HG02571 (cell line): ENCODE data around the gene MS4A8.
"Not testable (repeated sequence)": the region's sequence is repeated elsewhere in the genome, so short reads cannot be mapped to it uniquely, and the experiment has no call there.

Source experiments
- ATAC-seq: cut with Tn5 transposase; IDR thresholded peaks from one replicate; pipeline ENCODE4 v1.9.1; 2021; ENCODE audit warnings: mild to moderate bottlenecking, moderate library complexity; ENCODE audit not compliant: unreplicated experiment

Gene MS4A8

DNA sequence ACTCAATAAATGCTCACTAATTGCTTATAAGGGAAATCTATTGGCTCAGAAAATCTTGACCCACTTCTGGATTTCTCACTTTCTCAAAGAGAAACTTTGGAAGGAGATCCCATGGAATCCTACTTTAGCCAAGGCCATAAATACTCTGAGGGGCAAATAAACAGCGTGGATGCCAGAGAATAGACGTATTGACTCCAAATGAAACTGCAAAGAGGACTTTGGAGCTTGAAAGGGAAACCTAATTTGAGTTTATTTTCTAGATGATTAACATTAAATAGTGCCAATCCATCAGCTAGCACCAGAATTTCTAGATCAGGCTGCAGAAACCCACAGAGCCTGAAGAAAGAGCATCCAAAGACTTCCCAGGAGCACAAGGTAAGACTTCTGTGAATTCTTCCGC lies 25.0 kb downstream of the MS4A8 start, which contains the start of gene MS4A18:
MS4A18 (plus strand) TSS at position 301 of the 400 bp plus-strand sequence.
- ATAC-seq, result no peak

DNA sequence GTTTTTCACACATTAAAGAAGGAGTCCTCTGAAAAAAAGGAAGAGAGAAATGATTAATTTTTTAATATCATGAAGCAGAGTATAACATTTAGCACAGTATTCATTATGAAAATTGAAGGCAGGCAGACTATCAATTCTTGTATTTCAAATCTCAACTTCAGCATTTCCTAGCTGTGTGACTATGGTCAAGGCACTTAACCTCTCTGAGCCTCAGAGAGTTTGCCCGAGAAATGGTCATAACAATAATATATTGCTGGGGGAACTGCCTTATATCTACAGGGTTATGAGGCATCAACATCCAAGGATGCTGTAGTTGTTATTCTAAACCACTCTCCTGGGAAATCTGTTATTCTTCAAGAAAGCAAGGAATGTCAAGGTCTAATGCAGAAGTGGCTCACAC lies 26.2 kb downstream of the MS4A8 start:
- no peak for ATAC-seq

DNA sequence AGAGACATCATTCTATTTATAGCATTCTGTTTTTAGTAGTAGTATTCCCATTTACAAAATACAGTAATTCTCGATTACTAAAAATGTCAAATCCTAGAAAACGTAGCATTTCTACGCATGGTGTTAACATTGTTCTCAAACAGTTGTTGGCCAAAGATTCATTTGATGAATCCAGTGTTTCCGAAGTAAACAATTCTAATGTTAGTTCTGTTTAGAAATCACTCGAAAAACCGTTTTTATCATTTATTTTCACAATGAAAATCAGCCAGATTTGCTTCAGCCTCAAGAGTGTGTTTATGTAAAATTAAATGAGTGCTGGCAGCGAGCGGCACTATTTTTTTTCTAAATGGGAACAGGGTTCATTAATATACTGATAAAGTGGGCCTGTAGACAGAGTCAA lies 32.2 kb downstream of the MS4A8 start:
- no peak for ATAC-seq

DNA sequence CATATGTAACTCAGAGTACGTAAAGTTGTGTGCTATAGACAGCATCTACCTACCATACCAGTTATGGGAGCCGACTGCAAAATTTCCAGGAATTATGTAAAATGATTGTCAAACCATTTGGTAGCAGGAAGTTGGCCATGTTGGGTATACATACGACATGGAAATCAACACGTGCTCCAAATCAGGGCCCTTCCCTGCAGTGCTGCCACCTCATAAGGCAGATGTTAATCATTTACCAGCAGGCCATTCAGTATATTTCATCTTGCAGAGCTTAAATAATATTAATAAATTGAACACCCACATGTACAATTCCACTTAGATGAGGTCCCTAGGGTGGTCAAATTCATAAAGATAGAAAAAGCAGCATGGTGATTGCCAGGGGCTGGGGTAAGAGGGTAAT lies 34.9 kb downstream of the MS4A8 start:
- ATAC-seq, result no peak

DNA sequence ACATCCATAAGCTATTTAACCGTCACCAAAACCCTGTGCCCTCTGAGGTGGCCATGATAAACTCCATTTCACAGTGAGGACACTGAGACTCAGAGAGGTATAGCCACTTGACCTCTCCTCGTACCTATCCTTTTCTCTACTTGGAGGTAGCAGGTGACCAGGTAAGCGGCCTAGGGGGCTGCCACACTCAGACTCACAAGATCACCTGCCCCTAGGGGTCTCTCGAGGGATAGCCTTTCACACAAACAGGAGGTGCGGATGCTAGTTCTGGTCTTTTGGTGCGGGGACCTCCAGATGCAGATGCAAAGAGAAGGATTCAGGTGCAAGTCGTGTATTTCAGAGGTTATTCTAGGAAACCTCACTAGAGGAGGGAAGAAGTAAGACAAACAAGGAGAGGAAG lies 39.7 kb downstream of the MS4A8 start:
- ATAC-seq, result no peak

DNA sequence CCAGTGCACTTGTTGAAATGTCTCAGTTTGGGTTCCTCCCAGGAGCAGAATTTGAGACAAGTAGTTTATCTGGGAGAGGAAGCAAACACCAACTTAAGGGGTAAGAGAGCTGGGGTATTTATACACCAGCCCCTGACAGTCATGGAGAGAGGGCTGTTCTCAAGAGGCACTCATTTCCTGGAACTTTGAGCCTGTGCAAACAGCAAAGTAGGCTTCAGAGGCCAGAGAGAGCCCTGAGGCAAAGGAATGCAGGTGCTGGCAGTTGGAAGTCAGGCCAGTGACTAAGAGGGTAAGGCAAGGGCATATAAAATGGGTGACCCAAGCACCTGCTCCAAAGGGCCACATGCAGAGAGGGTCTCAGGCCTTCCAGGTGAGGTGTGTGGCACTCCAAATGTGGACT lies 41.2 kb downstream of the MS4A8 start:
- ATAC-seq, result no peak

DNA sequence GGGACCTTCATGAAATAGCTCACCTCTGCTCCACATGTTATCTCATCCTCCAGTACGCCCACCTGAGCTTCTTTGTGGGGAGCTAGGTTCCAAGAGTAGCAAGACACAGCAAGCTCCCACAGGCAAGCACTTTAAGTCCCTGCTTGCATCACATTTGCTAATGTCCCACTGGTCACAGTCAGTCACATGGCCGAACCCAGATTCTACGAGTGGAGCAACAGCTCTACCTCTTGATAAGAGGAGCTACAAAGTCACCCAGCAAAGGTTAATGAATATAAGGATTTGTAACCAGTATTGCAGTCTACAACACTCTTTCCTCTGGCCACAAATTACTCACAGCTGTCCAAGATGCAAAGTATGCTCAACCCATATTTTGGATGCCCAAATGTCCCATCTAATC lies 42.0 kb downstream of the MS4A8 start:
- ATAC-seq, result no peak

DNA sequence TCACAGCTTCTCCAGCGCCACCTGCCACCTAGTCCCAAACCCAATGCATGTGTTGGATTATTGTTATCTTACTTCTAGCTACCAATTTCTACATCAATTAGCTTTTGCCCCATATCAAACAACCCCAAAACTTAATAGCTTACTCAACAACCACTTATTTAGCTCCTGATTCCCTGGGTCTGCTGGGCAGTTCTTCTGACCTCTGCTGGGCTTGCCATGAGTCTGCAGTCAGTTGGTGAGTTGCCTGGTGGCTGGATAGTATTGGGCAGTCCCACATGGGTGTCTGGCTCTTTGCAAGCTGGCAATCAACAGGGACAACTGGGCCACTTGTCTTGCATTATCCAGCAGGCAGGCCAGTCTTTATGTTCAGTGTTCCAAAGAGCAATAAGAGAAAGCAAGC lies 43.6 kb downstream of the MS4A8 start:
- ATAC-seq, result no peak

DNA sequence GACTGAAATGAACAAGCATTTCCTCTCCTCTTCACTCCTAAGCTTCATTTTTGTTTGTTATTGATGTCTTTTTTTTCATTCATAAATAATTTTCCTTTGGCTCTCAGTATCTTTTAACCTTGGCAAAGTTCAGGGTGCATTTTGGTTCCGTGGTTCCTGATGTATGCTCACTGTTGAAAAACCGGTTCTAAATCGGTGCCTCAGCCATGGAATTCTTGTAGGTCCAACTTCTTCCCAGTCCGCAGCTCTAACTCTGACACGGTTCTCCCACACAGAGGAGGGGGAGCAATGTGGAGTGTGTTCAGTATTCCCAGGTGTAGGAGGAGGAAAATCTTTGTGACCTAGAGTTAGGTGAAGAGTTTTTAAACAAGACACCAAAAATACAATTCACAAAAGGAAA lies 44.7 kb downstream of the MS4A8 start:
- ATAC-seq, result no peak

DNA sequence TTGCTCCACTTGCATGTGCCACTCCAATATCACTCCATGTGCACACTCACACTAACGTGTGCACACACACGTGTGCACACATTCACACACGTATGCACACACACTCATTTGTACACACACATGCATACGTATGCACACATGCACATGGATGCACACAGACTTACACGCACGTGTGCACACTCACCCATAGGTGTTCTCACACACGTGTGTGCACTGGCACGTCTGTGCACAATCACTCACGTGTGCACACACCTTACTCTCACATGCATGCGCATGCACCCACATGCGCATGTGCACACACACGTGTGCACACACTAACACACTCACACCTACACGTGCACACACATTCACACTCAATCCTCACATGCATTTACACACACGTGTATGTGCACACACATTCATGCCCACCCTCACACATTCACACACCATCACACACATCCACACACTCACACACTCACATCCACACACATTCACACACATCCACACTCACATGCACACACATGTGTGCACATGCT lies 48.0 kb downstream of the MS4A8 start:
- no peak for ATAC-seq

DNA sequence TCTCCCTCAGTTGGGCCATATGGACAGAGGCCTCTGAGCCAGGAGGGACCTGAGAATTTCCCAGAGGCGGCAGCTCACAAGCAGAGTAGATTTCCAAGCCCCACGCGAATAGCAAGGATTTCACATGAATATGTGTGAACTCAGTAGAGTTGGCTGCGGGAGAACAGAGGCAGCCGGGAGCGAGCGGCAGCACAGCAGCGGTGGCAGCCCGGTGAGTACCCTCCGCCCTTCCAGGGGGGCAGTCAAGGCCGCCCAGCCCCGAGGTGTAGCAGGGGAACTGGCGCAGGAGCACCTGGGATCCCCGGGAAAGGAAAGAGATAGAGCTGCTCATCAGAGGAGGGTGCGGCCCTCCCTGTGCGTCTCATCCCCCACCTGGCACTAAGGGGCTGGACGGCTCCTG lies 48.8 kb downstream of the MS4A8 start:
- no peak for ATAC-seq

DNA sequence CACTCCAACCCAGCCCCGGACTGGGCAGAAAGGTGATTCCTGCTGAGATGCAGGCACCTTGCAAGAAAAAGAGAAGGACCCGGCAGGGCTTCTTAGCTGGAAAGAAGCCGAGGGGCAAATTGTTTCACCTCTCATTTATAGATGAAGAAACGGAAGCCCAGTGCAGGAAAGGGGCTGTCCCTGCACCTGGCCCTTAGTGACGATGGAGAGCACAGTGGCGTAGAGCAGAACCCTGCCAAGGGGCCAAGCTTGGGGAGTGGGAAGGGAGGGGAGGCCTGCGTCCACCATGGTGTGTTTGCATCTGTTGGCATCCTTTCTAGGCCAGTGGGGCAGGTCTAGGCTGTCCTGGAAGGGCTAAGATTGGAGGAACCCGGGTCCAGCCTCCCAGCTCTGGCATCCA lies 49.4 kb downstream of the MS4A8 start:
- no peak for ATAC-seq

DNA sequence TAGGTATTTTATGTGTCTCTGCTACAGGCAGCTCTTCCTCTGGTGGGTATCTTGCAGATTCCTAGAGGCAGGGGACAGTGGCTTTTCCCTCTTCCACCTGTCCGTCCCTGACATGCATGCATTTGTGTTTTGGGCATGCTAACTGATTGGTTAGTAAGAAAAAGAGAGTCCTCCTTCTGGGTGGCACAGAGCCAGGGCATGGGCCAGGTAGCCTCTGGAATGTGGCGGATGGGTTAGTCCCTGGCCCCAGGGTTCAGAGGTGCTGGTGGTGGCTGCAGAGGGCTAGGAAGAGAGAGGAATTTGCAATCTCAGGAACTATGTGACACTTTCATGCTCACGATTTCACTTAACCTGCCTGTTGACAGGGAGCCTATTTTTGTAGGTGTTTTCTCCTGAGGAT lies 51.5 kb downstream of the MS4A8 start:
- ATAC-seq, result no peak

DNA sequence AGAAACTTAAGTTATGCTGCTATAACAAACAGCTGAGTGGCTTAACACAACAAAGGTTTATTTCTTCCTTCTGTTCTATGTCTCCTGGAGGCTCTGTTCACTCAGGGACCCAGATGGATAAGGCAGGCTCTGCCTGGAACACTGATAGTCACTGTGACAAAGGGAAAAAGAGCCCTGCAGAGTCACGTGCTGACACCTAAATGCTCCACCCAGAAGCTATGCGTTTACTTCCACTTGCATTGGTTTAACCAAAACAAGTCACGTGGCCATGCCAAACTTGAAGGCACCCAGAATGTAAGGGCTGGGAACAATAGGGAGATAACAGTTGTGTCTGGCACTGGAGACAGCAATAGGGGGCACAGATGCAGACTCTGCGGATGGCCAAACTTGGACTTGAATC lies 53.9 kb downstream of the MS4A8 start:
- no peak for ATAC-seq

DNA sequence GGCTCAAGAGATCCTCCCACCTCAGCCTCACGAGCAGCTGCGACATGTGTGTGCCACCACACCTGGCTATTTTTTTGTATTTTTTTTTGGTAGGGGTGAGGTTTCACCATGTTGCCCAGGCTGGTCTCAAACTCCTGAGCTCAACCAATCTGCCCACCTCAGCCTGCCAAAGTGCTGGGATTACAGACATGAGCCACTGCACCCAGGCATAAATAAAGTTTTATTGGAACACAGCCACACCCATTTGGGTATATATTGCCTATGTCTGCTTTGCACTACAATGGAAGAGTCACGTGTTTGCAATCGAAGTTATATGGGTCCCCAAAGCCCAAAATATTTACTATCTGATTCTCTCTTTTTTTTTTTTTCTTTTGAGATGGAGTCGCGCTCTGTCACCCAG lies 55.5 kb downstream of the MS4A8 start:
- ATAC-seq, result no peak

DNA sequence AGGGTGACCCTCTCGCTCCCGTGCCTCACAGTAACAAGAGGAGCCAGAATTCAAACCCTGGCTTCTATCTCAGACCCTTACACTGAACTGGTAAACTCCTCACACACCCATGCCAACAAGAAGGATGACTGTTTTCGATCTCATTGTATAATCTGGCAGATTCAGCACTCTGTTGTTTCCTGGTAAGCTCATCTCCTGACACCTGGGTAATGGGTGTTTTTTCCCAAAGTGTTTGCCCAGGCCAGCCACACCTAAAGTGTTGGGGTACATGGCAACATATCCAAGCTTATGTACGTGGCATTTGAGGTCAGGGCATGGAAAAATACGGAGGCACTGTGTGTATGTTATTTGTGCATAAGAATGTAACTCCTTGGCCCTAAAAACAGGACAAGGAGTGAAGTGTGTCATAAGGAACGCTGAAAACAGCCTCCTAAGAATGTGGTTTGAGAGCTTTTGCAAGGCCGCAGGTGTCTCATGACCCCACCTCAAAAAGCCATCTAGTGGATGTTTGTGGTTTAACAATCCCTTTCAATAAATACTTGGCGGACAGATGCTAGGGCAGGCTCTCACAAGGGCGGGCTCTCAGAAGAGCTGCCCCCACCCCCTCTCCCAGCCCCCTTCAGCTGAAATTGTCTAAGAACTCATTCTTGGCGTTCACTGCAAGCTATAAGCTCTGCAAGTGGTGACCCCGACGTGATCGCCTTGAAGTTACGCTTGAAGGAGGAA lies 57.1 kb downstream of the MS4A8 start, which contains the start of gene MS4A15:
MS4A15 (plus strand) TSS at position 561 of the 726 bp plus-strand sequence. CDS start 6,867 bp downstream, outside the sequence.
- ATAC-seq, result no peak

DNA sequence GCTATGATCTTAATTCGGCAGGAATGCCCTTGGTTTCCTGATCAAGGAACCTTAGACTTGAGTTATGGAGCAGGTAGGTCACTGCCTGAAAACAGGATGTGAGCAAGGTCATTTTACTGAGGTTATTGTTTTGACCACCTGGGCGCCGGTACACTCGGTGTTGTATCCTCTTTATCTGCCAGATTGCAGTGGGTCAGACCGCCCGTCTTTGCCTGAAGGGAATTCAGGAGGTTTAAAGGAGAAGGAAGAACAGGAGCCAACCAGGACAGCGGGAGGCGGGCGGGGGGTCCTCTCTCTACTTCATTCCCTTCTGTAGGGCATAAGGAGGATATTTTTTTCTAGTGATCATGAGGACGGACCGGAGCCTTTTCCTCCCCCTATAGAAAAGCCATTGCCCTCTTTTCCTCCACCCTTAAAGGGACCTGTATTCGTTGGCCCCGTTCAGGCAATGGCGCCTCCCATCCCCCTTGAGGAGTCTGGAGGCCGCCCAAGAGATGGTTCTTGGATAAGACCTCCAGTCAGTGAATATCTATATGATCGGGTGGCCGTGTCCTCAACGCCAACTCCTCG lies 57.9 kb downstream of the MS4A8 start:
- ATAC-seq, result no peak

DNA sequence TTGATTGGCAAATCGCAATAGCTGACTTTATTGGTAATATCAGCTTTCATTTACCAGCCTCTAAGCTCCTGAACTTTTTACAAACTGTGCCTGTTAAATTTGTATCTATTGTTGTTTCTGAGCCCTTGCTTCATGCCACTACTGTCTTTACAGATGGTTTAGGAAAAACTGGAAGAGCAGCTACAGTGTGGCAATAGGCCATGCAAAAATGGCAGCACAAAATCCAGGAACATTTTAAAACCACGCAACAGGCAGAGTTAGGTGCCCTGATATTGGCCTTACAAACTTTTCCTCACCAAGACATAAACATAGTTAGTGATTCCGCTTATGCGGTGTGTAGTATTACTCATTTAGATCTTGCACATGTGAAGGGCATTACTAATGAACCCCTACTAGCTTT lies 59.3 kb downstream of the MS4A8 start:
- ATAC-seq, result not testable (repeated sequence)

DNA sequence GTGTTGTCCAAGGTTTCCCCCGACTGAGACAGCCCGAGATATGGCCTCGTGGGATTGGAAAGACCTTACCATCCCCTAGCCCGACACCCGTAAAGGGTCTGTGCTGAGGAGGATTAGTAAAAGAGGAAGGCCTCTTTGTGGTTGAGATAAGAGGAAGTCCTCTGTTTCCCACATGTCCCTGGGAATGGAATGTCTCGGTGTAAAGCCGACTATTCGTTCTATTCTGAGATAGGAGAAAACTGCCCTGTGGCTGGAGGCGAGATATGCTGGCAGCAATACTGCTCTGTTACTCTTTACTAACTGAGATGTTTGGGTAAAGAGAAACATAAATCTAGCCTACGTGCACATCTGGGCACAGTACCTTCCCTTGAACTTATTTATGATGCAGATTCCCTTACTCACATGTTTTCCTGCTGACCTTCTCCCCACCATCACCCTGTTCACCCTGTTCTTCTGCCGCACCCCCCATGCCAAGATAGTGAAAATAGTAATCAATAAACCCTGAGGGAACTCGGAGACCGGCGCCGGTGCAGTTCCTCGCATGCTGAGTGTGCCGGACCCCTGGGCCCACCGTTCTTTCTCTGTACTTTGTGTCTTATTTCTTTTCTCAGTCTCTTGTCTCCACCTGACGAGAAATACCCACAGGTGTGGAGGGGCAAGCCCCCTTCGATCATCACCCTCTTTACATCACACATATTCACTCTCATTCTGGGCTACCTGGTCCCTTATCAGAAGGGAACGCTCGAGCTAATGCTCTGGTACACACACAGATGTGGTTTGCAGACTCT lies 60.2 kb downstream of the MS4A8 start:
- ATAC-seq, result not testable (repeated sequence)

DNA sequence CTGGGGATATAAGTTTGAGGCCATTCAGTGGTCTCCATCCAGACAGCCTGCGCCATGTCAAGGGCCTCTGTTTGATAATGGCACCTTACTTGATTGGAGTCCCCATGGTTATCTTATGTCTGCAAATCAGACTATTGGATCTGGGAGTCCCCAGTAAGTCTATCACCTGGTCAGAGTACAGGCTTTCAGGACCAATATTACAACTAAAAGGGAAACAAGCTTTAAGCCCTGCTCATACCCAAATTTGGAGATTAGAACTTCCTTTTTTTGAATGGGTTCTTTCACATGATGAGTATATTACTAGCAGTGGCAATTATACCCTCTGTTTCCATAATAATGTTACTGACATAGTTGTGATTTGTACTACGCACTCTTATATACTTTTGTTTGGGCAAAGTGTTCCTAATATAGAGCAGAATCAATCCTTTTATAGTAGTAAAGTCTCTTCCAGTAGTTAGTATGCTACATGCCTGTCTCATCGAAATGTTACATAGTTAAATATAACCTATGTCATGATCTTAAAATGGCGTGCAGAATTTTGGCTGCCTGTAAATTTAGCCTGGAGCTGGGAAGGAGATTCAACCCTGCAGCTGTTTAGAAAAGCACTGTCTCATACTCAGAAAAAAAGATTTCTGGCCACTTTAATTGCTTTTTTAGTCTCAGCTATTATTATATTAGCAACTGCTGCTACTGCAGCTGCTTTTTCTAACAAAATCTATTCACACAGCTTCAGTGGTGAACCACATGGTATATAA lies 62.2 kb downstream of the MS4A8 start:
- no peak for ATAC-seq
